Choroid plexus epithelial cell (primary cell): ENCODE measurements around the gene AGA.

Source experiments
- DNase-seq: peaks from one replicate; pipeline ENCODE4 v3.0.0-alpha.2; 2010; ENCODE audit warnings: low read depth
- H3K4me3 ChIP-seq: 2 replicates; pipeline ENCODE4 v1.5.1; 2011; ENCODE audit warnings: low read depth, mild to moderate bottlenecking, control low read depth, low read length, moderate library complexity
- CTCF ChIP-seq: conservative IDR thresholded peaks from 2 replicates; pipeline ENCODE4 v1.5.1; 2011; ENCODE audit warnings: low read depth, mild to moderate bottlenecking, control low read depth, inconsistent platforms, low read length, moderate library complexity

Gene AGA

DNA sequence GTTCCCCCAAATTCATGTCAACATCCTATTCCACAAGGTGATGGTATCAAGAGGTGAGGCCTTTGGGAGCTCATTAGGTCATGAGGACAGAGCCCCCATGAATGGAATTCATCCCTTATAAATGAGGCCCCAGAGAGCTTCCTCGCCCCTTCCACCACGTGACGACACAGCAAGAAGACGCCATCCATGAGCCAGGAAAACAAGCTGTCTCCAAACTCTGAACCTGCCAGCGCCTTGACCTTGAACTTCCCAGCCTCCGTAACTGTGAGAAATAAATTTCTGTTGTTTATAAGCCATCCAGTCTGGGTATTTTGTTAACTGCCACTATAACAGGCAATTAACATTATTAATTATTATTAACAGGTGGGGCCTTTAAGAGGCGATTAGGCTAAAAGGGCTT, 5.8 kb downstream of the AGA start:
- no peak for TF ChIP-seq CTCF

GRCh38 chr4:177434667-177435066, 7.6 kb downstream of the AGA start:
- DNase-seq = no peak
- TF ChIP-seq CTCF = no peak
- H3K4me3 ChIP-seq = no peak overlapping the region

More for the DNA sequence above, 5.8 kb downstream of the AGA start:
- DNase-seq = no peak
- H3K4me3 ChIP-seq = no peak overlapping the region

DNA sequence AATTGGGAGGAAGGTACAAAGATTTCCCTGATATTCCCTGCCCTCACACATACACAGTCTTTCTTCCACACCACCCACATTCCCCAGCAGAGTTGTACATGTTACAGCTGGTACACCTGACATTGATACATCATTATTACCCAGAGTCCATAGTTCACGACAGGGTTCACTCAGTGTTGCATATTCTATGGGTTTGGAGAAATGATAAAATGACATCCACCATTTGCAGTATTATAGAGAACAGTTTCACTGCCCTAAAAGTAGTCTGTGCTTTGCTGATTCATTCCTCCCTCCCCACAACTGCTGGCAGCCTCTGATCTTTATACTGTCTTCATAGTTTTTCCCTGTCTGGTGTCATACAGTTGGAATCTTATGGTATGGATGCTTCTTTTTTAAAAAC, 15.0 kb downstream of the AGA start:
- no peak for TF ChIP-seq CTCF
- no peak overlapping the region for H3K4me3 ChIP-seq
- DNase-seq = peak; percentile 43

- no peak for DNase-seq
- no peak overlapping the region for H3K4me3 ChIP-seq
- TF ChIP-seq CTCF = no peak
Observed at GRCh38 chr4:177419434-177419833, 22.8 kb downstream of the AGA start.

GRCh38 chr4:177413656-177414055, 28.6 kb downstream of the AGA start:
- no peak for DNase-seq
- no peak overlapping the region for H3K4me3 ChIP-seq
- no peak for TF ChIP-seq CTCF

- no peak overlapping the region for H3K4me3 ChIP-seq
- TF ChIP-seq CTCF = no peak
- no peak for DNase-seq
Observed at GRCh38 chr4:177413076-177413475, 29.2 kb downstream of the AGA start.

- no peak for DNase-seq
- no peak overlapping the region for H3K4me3 ChIP-seq
- TF ChIP-seq CTCF = no peak
Observed at GRCh38 chr4:177411996-177412395, 30.2 kb downstream of the AGA start.
